Coronary artery (tissue), 2 donors: ENCODE data around the gene FAM83F.
"Not testable (repeated sequence)": the region's sequence is repeated elsewhere in the genome, so short reads cannot be mapped to it uniquely, and the experiment has no call there.

Experiments
- DNase-seq: peaks from one replicate; pipeline ENCODE4 v3.0.0-alpha.2; 2017; ENCODE audit warnings: low spot score
- H3K27ac ChIP-seq, 2 donors: fragments of 200-600 bp; sonication (generic); one replicate each; pipeline ENCODE4 v1.5.1; 2016 to 2019
- H3K4me3 ChIP-seq: fragments of 200-600 bp; sonication (generic); 2 replicates; pipeline ENCODE4 v1.5.1; 2016; ENCODE audit warnings: mild to moderate bottlenecking, moderate library complexity
- TF ChIP-seq, protein P1 (sequence below): fragments of 200-600 bp; sonication (generic); IDR thresholded peaks from one replicate; pipeline ENCODE4 v1.5.1; 2019; ENCODE audit warnings: antibody characterized with exemption

FAM83F gene

DNA sequence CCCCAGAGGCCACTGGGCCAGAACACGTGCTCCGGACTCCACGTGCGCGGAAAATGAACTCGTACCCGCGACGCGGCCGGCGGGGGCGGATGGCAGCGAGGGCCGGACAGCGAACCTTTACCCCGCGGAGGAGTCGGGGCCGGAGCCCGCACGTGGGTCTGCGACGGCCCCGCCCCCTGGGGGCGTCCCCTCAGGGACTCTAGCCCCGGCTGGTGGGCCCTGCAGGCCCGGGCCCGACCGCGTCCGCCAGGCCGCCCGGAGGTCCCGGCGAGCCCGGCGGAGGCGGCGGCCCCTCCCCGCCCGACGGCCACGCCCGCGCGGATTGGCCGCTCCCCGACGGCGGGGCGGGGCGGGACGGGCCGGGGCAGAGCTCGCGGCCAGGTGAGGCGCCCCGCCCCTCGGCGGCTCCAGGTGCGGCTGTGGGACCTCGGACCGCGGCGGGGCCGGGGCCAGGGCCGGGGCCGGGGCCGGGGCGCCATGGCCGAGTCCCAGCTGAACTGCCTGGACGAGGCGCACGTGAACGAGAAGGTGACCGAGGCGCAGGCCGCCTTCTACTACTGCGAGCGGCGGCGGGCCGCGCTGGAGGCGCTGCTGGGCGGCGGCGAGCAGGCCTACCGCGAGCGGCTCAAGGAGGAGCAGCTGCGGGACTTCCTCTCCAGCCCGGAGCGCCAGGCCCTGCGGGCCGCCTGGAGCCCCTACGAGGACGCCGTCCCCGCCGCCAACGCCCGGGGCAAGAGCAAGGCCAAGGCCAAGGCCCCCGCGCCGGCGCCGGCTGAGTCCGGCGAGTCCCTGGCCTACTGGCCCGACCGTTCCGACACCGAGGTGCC is at the start of gene FAM83F:
FAM83F (plus strand) TSS at position 389 of the 827 bp plus-strand sequence; CDS start at position 478, 89 bp downstream.
- H3K27ac ChIP-seq: peak within 1 kb of the TSS in 1 of 2 donors; percentile 70
- DNase-seq: no peak
- TF ChIP-seq, protein P1, sequence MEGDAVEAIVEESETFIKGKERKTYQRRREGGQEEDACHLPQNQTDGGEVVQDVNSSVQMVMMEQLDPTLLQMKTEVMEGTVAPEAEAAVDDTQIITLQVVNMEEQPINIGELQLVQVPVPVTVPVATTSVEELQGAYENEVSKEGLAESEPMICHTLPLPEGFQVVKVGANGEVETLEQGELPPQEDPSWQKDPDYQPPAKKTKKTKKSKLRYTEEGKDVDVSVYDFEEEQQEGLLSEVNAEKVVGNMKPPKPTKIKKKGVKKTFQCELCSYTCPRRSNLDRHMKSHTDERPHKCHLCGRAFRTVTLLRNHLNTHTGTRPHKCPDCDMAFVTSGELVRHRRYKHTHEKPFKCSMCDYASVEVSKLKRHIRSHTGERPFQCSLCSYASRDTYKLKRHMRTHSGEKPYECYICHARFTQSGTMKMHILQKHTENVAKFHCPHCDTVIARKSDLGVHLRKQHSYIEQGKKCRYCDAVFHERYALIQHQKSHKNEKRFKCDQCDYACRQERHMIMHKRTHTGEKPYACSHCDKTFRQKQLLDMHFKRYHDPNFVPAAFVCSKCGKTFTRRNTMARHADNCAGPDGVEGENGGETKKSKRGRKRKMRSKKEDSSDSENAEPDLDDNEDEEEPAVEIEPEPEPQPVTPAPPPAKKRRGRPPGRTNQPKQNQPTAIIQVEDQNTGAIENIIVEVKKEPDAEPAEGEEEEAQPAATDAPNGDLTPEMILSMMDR: no peak
- H3K4me3 ChIP-seq: peak within 1 kb of the TSS; percentile 38

DNA sequence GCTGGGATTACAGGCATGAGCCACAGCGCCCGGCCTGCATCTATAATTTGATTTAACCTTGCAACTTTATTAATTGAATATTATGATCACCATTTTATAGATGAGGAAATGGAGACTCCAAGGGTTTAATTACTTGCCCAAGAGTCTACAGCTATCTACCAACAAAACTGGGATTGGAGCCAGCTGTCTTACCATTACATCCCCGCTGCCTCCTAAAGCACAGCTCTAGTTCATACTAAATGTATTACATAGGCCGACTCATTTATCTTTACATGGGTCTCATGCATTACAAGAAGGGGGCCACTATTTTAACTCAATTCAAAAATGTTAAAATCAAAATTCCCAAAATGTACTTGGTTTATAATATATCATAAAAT is 48.6 kb upstream of the FAM83F start:
- Histone ChIP-seq H3K27ac (no peak overlapping the region), H3K4me3 (no peak overlapping the region)
- TF ChIP-seq, protein P1: no peak
- DNase-seq: no peak

DNA sequence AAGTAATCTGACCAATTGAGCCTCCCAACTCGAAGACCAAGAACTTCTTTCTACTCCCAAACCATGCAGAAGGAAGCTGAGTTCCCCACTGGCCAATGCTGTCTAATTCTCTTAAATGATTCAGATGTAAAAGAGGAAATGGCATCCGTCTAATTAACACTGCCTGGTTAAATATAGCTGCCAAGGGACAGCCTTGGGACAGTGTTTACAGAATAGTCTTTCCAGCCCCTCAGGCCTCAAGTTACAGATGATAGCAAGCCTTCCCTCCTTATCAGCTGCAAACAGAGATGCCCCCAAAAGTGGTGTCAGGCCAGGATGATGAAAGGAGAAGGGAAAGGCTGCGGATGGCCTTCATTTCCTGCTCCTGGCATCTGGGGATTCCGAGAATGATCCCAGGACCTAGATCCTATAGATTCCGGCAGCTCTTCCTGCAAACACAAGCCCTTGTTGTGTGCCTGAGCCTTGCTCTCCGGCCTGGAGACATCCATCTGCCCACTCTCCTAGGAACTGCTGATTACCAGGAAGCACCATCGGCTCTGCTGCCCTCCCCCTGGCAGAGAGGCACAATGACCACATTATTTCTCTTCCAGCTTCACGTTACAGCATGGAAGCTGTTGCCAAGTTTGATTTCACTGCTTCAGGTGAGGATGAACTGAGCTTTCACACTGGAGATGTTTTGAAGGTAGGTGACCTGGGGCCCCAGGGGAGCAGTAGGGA is 48.1 kb upstream of the FAM83F start:
- TF ChIP-seq, protein P1: no peak
- Histone ChIP-seq H3K27ac (no peak overlapping the region), H3K4me3 (no peak overlapping the region)
- DNase-seq: no peak

DNA sequence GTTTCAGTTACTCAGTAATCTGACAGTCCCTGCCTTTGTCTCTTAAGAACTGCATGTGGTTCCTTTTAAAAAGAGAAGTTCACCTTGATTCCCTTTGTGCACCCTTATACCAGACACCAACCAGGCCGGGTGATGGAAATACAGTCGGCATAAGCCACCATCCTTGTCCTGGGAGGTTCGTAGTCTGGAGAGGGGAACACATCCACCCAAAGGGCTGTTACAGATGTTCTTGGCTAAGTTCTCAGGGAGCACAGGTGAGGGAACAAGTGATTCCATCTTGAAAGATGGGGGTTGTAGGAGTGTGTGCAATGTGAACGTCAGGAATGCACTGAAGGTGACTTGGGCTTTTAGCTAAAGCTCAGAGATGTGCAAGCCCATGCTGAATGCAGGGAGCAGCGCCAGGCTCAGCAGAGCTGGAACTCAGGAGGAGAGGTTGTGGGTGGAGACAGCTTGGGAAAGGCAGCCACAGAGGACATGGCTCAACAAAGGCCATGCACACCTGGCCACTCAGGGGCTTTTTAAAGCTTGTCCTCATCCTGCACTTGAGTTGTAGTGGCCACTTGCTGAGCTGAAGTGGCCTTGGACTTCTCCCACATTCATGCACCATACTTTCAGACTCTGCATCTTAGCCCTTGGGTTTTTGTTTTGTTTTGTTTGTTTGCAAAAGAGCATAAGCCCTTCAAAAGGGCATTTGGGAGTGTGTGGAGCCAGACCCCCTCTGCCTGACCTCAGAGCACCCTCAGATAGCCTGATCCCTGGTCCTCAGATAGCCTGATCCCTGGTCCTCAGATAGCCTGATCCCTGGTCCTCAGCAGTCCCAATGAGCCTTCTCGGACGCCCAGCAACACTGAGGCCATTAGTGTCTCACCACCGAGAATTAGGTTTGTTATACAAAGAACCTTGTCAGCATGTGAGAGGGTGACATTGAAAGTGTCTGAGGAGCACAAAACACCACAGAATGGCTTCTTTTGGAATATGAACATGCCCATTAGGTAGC is 47.2 kb upstream of the FAM83F start:
- H3K27ac ChIP-seq: no peak overlapping the region
- TF ChIP-seq, protein P1: no peak
- no peak overlapping the region for H3K4me3 ChIP-seq
- no peak for DNase-seq

DNA sequence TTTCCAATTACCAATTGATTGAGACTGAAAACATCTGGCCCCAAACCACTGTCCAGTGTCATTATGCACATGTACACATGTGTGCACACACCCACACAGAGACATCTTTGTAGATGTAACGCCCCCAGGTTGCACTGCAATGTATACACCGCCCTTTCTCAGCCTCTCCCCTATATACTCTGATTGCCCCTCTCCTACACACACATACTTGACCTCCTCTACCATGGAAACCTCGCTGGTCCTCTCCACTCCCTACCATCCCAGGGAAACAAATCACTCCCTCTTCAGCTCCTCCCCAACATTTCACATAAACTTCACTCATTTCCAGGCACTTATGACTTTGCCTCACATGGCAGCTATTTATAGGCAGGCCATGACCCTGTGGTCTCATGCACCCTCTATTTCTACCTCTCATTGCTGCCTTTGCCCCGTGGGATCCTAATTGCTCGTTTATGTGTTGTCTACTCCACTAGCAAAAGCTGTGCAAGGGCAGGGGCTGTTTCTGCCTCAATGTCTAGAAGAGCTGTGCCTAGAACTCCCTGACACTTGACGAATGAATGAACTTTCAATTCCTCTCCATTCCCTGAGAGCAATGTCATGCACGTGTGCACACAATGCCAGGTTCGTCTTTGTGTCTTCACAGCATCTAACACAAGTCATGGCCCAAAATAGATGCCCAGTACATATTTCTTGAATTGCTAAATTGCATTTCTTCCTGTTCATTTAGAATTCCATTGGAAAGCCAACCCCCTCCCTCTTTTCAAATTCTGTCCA is 44.6 kb upstream of the FAM83F start:
- Histone ChIP-seq H3K27ac (no peak overlapping the region), H3K4me3 (no peak overlapping the region)
- TF ChIP-seq, protein P1: no peak
- DNase-seq: no peak

DNA sequence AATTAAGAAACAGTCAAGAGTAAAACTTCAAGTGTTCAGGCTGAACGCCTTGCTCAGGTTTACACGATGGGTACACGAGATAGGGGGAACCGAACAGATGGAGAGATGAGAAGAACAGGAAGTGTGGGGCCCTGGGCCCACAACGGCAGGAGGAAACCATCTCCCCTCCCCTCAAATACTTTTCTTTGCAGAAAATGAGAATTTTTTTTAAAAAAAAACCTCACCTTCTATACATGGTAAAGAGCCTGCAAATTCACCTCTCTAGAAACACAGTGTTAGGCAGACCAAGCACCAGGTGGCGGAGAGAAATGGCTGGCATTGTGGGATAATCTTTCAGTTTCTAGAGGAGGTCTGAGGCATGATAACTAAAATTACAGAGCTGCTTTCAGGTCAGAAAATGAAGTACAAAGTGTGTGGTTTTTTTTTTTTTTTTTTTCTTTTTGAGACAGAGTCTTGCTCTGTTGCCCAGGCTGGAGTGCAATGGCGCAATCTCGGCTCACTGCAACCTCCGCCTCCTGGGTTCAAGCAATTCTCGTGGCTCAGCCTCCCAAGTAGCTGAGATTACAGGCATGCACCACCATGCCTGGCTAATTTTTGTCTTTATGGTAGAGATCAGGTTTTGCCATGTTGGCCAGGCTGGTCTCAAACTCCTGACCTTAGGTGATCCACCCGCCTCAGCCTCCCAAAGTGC is 43.0 kb upstream of the FAM83F start:
- DNase-seq, H3K4me3 ChIP-seq, H3K27ac ChIP-seq: not testable (repeated sequence)
